Astrocyte (in vitro differentiated cells and primary cell): ENCODE measurements around the gene PPAN. TPM values are rescaled to one million over a fixed set of nuclear protein-coding genes. Genes with fewer than 3 reads are reported as not detected.

Experiments
- DNase-seq: peaks from one replicate; pipeline ENCODE4 v3.0.0-alpha.2; 2010; ENCODE audit warnings: low read depth
- FAIRE-seq: peaks from 2 replicates; lab custom pipeline; 2011; peaks lifted over from hg19 to GRCh38; lab: Jason Lieb, UNC
- H2AFZ ChIP-seq: 2 replicates; pipeline ENCODE4 v1.6.0; 2012; ENCODE audit warnings: low read depth, low read length, inconsistent platforms
- H3K27ac ChIP-seq: 2 replicates; pipeline ENCODE4 v1.5.1; 2011; ENCODE audit warnings: low read depth, low read length, inconsistent platforms
- H3K27me3 ChIP-seq: 2 replicates; pipeline ENCODE4 v1.6.0; 2011; ENCODE audit warnings: low read length, inconsistent platforms; ENCODE audit not compliant: insufficient read depth
- H3K36me3 ChIP-seq: 2 replicates; pipeline ENCODE4 v1.5.1; 2011; ENCODE audit warnings: low read length, inconsistent platforms; ENCODE audit not compliant: insufficient read depth
- H3K4me1 ChIP-seq: 2 replicates; pipeline ENCODE4 v1.5.1; 2011; ENCODE audit warnings: low read length, inconsistent platforms; ENCODE audit not compliant: insufficient read depth
- H3K4me2 ChIP-seq: 2 replicates; pipeline ENCODE4 v1.6.0; 2012; ENCODE audit warnings: low read length, inconsistent platforms
- H3K4me3 ChIP-seq: 2 replicates; pipeline ENCODE4 v1.5.1; 2011; ENCODE audit warnings: low read depth, mild to moderate bottlenecking, low read length, inconsistent platforms; ENCODE audit not compliant: insufficient read depth
- H3K79me2 ChIP-seq: 2 replicates; pipeline ENCODE4 v1.6.0; 2012; ENCODE audit warnings: mild to moderate bottlenecking, low read length, inconsistent platforms; ENCODE audit not compliant: insufficient read depth
- H3K9ac ChIP-seq: 2 replicates; pipeline ENCODE4 v1.6.0; 2012; ENCODE audit warnings: mild to moderate bottlenecking, low read length, inconsistent platforms
- H3K9me3 ChIP-seq: 2 replicates; pipeline ENCODE4 v1.5.1; 2012; ENCODE audit warnings: low read depth, mild to moderate bottlenecking, low read length, inconsistent platforms; ENCODE audit not compliant: insufficient read depth
- H4K20me1 ChIP-seq: 2 replicates; pipeline ENCODE4 v1.6.0; 2012; ENCODE audit warnings: low read length, inconsistent platforms; ENCODE audit not compliant: insufficient read depth
- H3K27ac Mint-ChIP-seq: one replicate; pipeline ENCODE4 v1.8.0; 2021; ENCODE audit warnings: mild to moderate bottlenecking, mixed read lengths; ENCODE audit not compliant: unreplicated experiment
- H3K27me3 Mint-ChIP-seq: one replicate; pipeline ENCODE4 v1.8.0; 2021; ENCODE audit warnings: low read depth, mixed read lengths; ENCODE audit not compliant: unreplicated experiment
- H3K36me3 Mint-ChIP-seq: one replicate; pipeline ENCODE4 v1.8.0; 2021; ENCODE audit warnings: low read depth, mixed read lengths; ENCODE audit not compliant: unreplicated experiment
- H3K4me1 Mint-ChIP-seq: one replicate; pipeline ENCODE4 v1.8.0; 2021; ENCODE audit warnings: low read depth, mixed read lengths; ENCODE audit not compliant: unreplicated experiment
- H3K4me3 Mint-ChIP-seq: one replicate; pipeline ENCODE4 v1.8.0; 2021; ENCODE audit warnings: mild to moderate bottlenecking, moderate library complexity, mixed read lengths; ENCODE audit not compliant: unreplicated experiment
- H3K9me3 Mint-ChIP-seq: one replicate; pipeline ENCODE4 v1.8.0; 2021; ENCODE audit warnings: mild to moderate bottlenecking, mixed read lengths; ENCODE audit not compliant: unreplicated experiment
- EZH2 ChIP-seq: IDR thresholded peaks from 2 replicates; pipeline ENCODE4 v1.6.1; 2012; ENCODE audit warnings: mild to moderate bottlenecking, low read length, inconsistent platforms; ENCODE audit not compliant: insufficient read depth
- total RNA-seq: library from RNA; stranded (reverse); gene quantifications from 2 replicates; pipeline ENCODE4 v1.2.1, GENCODE V29; 2021
- TF ChIP-seq, protein P1 (sequence below): IDR thresholded peaks from 2 replicates; pipeline ENCODE4 v1.5.1; 2011; ENCODE audit warnings: low read depth, mild to moderate bottlenecking, inconsistent platforms, low read length, moderate library complexity; ENCODE audit not compliant: insufficient read depth

The PPAN gene
- total RNA-seq, 1 donor from 2014 or later = 55.6 TPM

DNA sequence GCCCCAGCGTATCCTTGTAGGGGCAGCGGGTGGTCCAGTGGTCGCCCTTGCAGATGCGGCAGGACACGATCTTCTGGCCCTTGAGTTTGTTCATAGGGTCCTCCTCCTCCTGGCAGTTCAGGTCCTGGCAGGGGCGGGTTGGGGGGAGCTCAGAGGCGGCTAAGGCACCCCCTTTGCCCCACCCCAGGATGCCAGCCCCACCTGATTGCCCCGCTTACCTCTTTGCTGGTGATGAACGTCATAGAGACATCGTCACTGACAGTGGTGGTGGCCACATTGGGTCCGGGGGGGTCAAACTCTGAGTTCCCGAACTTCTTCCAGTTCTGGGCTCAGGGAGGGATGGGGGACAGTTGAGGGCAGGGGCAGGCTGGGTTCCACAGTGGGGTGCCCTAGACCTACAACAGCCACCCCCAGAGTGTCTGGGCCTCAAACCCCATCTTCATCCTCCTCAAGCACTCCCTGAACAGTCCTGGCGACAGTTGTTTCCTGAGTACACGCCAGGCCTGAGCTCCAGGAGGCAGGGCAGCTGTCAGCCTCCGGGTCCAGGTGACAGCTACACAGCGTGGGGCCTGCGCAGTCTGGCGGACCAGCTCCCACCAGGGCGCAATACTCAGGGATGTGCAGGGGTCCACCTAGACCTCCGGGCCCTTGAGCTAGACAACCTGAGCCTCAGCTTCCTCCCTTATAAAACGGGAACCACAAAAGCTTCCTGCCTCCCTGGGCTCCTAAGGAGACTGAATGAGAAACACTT, 10.9 kb downstream of the PPAN start:
- Histone ChIP-seq H3K9ac (no peak overlapping the region), H3K36me3 (peaks cover 3% of the 10 kb centered on the region), H3K27me3 (no peaks in the 10 kb centered on the region), H4K20me1 (peaks cover 61% of the 10 kb centered on the region), H3K79me2 (peaks cover 36% of the 10 kb centered on the region), H3K4me3 (no peak overlapping the region), H3K9me3 (no peaks in the 10 kb centered on the region), H3K4me2 (no peak overlapping the region), H3K27ac (no peak overlapping the region), H2AFZ (no peak overlapping the region), H3K4me1 (peaks cover 16% of the 10 kb centered on the region)
- H3K27ac Mint-ChIP-seq = peak overlapping the region; percentile 47
- no peaks in the 10 kb centered on the region for H3K27me3 Mint-ChIP-seq
- H3K4me1 Mint-ChIP-seq = peaks cover 10% of the 10 kb centered on the region
- TF ChIP-seq, protein P1, sequence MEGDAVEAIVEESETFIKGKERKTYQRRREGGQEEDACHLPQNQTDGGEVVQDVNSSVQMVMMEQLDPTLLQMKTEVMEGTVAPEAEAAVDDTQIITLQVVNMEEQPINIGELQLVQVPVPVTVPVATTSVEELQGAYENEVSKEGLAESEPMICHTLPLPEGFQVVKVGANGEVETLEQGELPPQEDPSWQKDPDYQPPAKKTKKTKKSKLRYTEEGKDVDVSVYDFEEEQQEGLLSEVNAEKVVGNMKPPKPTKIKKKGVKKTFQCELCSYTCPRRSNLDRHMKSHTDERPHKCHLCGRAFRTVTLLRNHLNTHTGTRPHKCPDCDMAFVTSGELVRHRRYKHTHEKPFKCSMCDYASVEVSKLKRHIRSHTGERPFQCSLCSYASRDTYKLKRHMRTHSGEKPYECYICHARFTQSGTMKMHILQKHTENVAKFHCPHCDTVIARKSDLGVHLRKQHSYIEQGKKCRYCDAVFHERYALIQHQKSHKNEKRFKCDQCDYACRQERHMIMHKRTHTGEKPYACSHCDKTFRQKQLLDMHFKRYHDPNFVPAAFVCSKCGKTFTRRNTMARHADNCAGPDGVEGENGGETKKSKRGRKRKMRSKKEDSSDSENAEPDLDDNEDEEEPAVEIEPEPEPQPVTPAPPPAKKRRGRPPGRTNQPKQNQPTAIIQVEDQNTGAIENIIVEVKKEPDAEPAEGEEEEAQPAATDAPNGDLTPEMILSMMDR = no peak
- no peak for TF ChIP-seq EZH2
- DNase-seq (no peak), FAIRE-seq (no peak)
- peaks cover 7% of the 10 kb centered on the region for H3K36me3 Mint-ChIP-seq
- H3K4me3 Mint-ChIP-seq = peak overlapping the region; percentile 66
- H3K9me3 Mint-ChIP-seq = no peaks in the 10 kb centered on the region

DNA sequence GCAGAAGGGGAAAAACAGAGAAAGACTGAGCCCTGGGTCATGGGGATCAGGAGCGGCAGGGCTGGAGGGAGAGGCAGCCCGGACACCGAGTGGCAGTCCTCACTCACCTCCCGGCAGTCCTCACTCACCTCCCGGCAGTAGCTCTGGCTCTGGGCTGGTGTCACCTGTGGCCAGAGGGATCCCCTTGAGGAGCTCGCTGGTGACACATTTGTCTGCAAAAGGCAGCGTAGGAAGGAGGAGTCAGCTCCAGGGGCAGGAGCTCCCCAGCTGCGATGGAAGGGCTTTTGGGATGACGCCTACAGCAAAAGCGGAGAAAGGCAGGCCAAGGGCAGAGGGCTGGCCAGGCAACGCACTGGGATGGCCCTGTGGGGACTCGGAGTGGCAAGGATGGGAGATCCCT, 12.8 kb downstream of the PPAN start:
- Histone ChIP-seq H3K4me2 (peak overlapping the region; percentile 95), H3K79me2 (peaks cover 36% of the 10 kb centered on the region), H3K27ac (peak overlapping the region; percentile 85), H2AFZ (no peak overlapping the region), H4K20me1 (peaks cover 45% of the 10 kb centered on the region), H3K36me3 (peaks cover 3% of the 10 kb centered on the region), H3K4me1 (peaks cover 13% of the 10 kb centered on the region), H3K4me3 (peak overlapping the region; percentile 83), H3K9me3 (no peaks in the 10 kb centered on the region), H3K9ac (peak overlapping the region; percentile 99), H3K27me3 (no peaks in the 10 kb centered on the region)
- Mint-ChIP-seq H3K4me3 (peak overlapping the region; percentile 91), H3K27me3 (no peaks in the 10 kb centered on the region), H3K9me3 (no peaks in the 10 kb centered on the region), H3K36me3 (peaks cover 7% of the 10 kb centered on the region), H3K27ac (peak overlapping the region; percentile 89), H3K4me1 (peaks cover 7% of the 10 kb centered on the region)
- no peak for FAIRE-seq
- no peak for TF ChIP-seq EZH2
- TF ChIP-seq, protein P1 = no peak
- no peak for DNase-seq
